ENCODE data around the gene IFT22.
"Not testable (repeated sequence)": the region's sequence is repeated elsewhere in the genome, so short reads cannot be mapped to it uniquely, and the experiment has no call there.

Gene IFT22

GRCh38 chr7:101271021-101271420 is 50.6 kb downstream of the IFT22 start:
- DNase-seq (ENCODE audit: low read depth), result no peak
- TF ChIP-seq CTCF (IDR thresholded peaks at IDR 0.05; ENCODE audit: control insufficient read depth, extremely low read depth, insufficient read depth), result no peak
- H3K4me3 ChIP-seq (ENCODE audit: low read depth, low read length), result no peak overlapping the region

- no peak for DNase-seq (ENCODE audit: low read depth)
- H3K4me3 ChIP-seq (ENCODE audit: low read depth, low read length), result no peak overlapping the region
- no peak for TF ChIP-seq CTCF (IDR thresholded peaks at IDR 0.05; ENCODE audit: control insufficient read depth, extremely low read depth, insufficient read depth)
Observed at GRCh38 chr7:101269664-101270063, 51.9 kb downstream of the IFT22 start.

GRCh38 chr7:101265622-101266516 is 55.7 kb downstream of the IFT22 start:
- TF ChIP-seq CTCF (IDR thresholded peaks at IDR 0.05; ENCODE audit: control insufficient read depth, extremely low read depth, insufficient read depth), result no peak
- no peak for DNase-seq (ENCODE audit: low read depth)
- H3K4me3 ChIP-seq (ENCODE audit: low read depth, low read length), result no peak overlapping the region

- not testable (repeated sequence) for H3K4me3 ChIP-seq (ENCODE audit: low read depth, low read length); DNase-seq (ENCODE audit: low read depth)
Observed at GRCh38 chr7:101264102-101264706, 57.4 kb downstream of the IFT22 start.
